HEK293T (cell line): Measurements from ENCODE around the gene TECTA.

Experiments used
- ARNT ChIP-seq: fragments of 450-650 bp; IDR thresholded peaks from 2 replicates; pipeline ENCODE4 v1.6.1; 2017; ENCODE audit warnings: mild to moderate bottlenecking
- BHLHE40 ChIP-seq: fragments of 450-650 bp; IDR thresholded peaks from 2 replicates; pipeline ENCODE4 v1.6.1; 2016; ENCODE audit warnings: mild to moderate bottlenecking, moderate library complexity, borderline replicate concordance
- FOXK2 ChIP-seq: fragments of 450-650 bp; IDR thresholded peaks from 2 replicates; pipeline ENCODE4 v1.6.1; 2016; ENCODE audit warnings: mild to moderate bottlenecking
- FOXM1 ChIP-seq: fragments of 450-650 bp; IDR thresholded peaks from 2 replicates; pipeline ENCODE4 v1.6.1; 2017; ENCODE audit warnings: mild to moderate bottlenecking, borderline replicate concordance
- L3MBTL2 ChIP-seq: fragments of 450-650 bp; conservative IDR thresholded peaks from 2 replicates; pipeline ENCODE4 v1.6.1; 2016; ENCODE audit warnings: mild to moderate bottlenecking
- SP1 ChIP-seq: fragments of 450-650 bp; IDR thresholded peaks from 2 replicates; pipeline ENCODE4 v1.6.1; 2017
- SUZ12 ChIP-seq: fragments of 450-650 bp; IDR thresholded peaks from 2 replicates; pipeline ENCODE4 v1.6.1; 2016; ENCODE audit warnings: mild to moderate bottlenecking
- TARDBP ChIP-seq: fragments of 450-650 bp; IDR thresholded peaks from 2 replicates; pipeline ENCODE4 v1.6.1; 2016
- ZNF384 ChIP-seq: fragments of 450-650 bp; IDR thresholded peaks from 2 replicates; pipeline ENCODE4 v1.6.1; 2016
- TF ChIP-seq, protein P1 (sequence below): fragments of 450-650 bp; IDR thresholded peaks from 2 replicates; pipeline ENCODE4 v1.6.1; 2016

DNA sequence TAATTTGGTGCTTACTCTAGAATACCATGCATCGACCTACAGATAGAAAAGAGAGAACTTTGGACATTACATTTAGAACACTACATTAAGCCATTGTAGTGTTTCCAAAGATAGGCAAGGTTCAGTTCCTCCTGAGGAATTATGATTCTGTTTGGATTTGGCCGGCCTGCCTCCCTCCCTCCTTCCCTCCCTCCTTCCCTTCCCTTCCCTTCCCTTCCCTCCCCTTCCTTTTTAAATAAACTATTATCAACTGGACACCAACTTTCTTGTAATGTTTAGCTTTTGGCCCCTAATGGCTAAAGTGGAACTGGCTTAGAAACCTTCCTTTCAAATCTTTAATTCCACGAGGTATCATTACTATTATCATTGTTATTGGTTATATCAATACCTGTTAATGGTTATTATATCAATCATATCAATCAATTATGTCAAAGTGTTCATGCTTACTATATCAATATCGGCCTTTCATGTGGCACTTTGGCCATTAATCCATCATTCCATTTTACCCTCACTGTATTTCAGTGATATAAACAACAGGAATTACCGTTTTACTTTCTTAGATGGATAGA lies 60.4 kb downstream of the TECTA start:
- no peak for TF ChIP-seq ARNT
- TF ChIP-seq FOXM1 = no peak
- TF ChIP-seq FOXK2 = no peak
- TF ChIP-seq L3MBTL2 = no peak
- TF ChIP-seq, protein P1, sequence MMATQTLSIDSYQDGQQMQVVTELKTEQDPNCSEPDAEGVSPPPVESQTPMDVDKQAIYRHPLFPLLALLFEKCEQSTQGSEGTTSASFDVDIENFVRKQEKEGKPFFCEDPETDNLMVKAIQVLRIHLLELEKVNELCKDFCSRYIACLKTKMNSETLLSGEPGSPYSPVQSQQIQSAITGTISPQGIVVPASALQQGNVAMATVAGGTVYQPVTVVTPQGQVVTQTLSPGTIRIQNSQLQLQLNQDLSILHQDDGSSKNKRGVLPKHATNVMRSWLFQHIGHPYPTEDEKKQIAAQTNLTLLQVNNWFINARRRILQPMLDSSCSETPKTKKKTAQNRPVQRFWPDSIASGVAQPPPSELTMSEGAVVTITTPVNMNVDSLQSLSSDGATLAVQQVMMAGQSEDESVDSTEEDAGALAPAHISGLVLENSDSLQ = no peak
- TF ChIP-seq BHLHE40 = no peak
- no peak for TF ChIP-seq TARDBP
- TF ChIP-seq ZNF384 = no peak
- no peak for TF ChIP-seq SUZ12
- TF ChIP-seq SP1 = no peak
